Esophagus muscularis mucosa (tissue), 4 donors: Measurements from ENCODE around the gene SPPL2B. TPM values are rescaled to one million over a fixed set of nuclear protein-coding genes. Genes with fewer than 3 reads are reported as not detected.
A peak's percentile ranks its signal among the peaks of the same experiment; 100 is the strongest.

Experiments
- DNase-seq: peaks from one replicate; pipeline ENCODE4 v3.0.0-alpha.2; 2017; ENCODE audit errors: extremely low spot score
- H3K27ac ChIP-seq, 4 donors: fragments of 200-600 bp; sonication (generic); replicated peaks in 1 of 4; 1 replicate in 3 of 4; 2 replicates in 1 of 4; pipeline ENCODE4 v1.5.1; 2016 to 2019; ENCODE audit warnings: mild to moderate bottlenecking in 1 of 4
- H3K27me3 ChIP-seq, 4 donors: fragments of 200-600 bp; sonication (generic); one replicate each; pipeline versions ENCODE4 v1.5.1 to v1.6.0; 2016 to 2019
- H3K36me3 ChIP-seq, 4 donors: fragments of 200-600 bp; sonication (generic); one replicate each; pipeline ENCODE4 v1.5.1; 2016 to 2019
- H3K4me1 ChIP-seq, 4 donors: fragments of 200-600 bp; sonication (generic); one replicate each; pipeline ENCODE4 v1.5.1; 2016 to 2019
- H3K4me3 ChIP-seq, 4 donors: fragments of 200-600 bp; sonication (generic); 1 replicate in 2 of 4; 2 replicates in 2 of 4; pipeline ENCODE4 v1.5.1; 2016 to 2019; ENCODE audit warnings: mild to moderate bottlenecking in 4 of 4, moderate library complexity in 1 of 4
- H3K9me3 ChIP-seq, 4 donors: fragments of 200-600 bp; sonication (generic); 1 replicate in 3 of 4; 2 replicates in 1 of 4; pipeline ENCODE4 v1.5.1; 2016 to 2019
- CTCF ChIP-seq, 3 experiments: fragments of 200-600 bp in 2 of 3; fragments of 450-650 bp in 1 of 3; sonication (generic) in 2 of 3; IDR thresholded peaks; one replicate each; pipeline ENCODE4 v1.5.1; 2017 to 2019; ENCODE audit warnings: antibody characterized with exemption in 3 of 3, mild to moderate bottlenecking in 2 of 3, moderate library complexity in 1 of 3
- EP300 ChIP-seq: sonication (generic); formaldehyde crosslinking; IDR thresholded peaks from one replicate; pipeline ENCODE4 v1.6.1; 2017; ENCODE audit warnings: antibody characterized with exemption
- POLR2A ChIP-seq: fragments of 450-650 bp; IDR thresholded peaks from one replicate; pipeline ENCODE4 v1.6.1; 2017; ENCODE audit warnings: antibody characterized with exemption, moderate library complexity, mild to moderate bottlenecking, low read depth
- POLR2AphosphoS5 ChIP-seq, 2 donors: sonication (generic); formaldehyde crosslinking; IDR thresholded peaks; one replicate each; pipeline ENCODE4 v1.6.1; 2017; ENCODE audit warnings: antibody characterized with exemption in 2 of 2
- WGBS: methylation state at CpG from one replicate; pipeline ENCODE4 v1.1.5; 2018; 5-methylcytosine and 5-hydroxymethylcytosine counted together
- intact Hi-C: fragments of 100-400 bp; cut with DNase I; formaldehyde crosslinking; loops from one replicate; pipeline ENCODE4 v1.15.1; 2023
- total RNA-seq, 4 donors: library from RNA; depleted of rRNA; stranded (reverse); fragments of >200 nt; gene quantifications; one replicate each; pipeline versions ENCODE4 v1.1.0 to v1.2.1, GENCODE V29; 2016

SPPL2B gene
- total RNA-seq, 4 donors from 2014 or later, result 25.0 to 42.4 (median 29.9) TPM

- intact Hi-C loops, result no loop called here
- DNase-seq, result no peak
- no peak overlapping the region for H3K4me3 ChIP-seq
- H3K36me3 ChIP-seq, result no peaks in the 10 kb centered on the region
- H3K9me3 ChIP-seq, result no peaks in the 10 kb centered on the region
- TF ChIP-seq POLR2A (no peak), POLR2AphosphoS5 (IDR thresholded peaks at IDR 0.05) (no peak), EP300 (no peak), CTCF (IDR thresholded peaks at IDR 0.05) (no peak)
- H3K27me3 ChIP-seq, result peaks cover 4 to 75% (median 35%) of the 10 kb centered on the region in 4 donors
- no peak overlapping the region for H3K27ac ChIP-seq
- peaks cover 7 to 23% (median 18%) of the 10 kb centered on the region in 4 donors for H3K4me1 ChIP-seq
- 71% methylated on average over 14 of the region's 26 CpGs for WGBS
These were observed 25.2 kb upstream of the SPPL2B start for GRCh38 chr19:2303211-2303798.

GRCh38 chr19:2305452-2306280 is 22.8 kb upstream of the SPPL2B start:
- DNase-seq, result no peak
- H3K4me3 ChIP-seq, result no peak overlapping the region
- H3K36me3 ChIP-seq, result no peaks in the 10 kb centered on the region
- intact Hi-C loops, result no loop called here
- 71% methylated on average over 19 of the region's 19 CpGs for WGBS
- peaks cover 4 to 92% (median 44%) of the 10 kb centered on the region in 4 donors for H3K27me3 ChIP-seq
- H3K4me1 ChIP-seq, result peaks cover 7 to 26% (median 20%) of the 10 kb centered on the region in 4 donors
- H3K9me3 ChIP-seq, result no peaks in the 10 kb centered on the region
- TF ChIP-seq POLR2A (no peak), EP300 (no peak)
- H3K27ac ChIP-seq, result no peak overlapping the region

- peaks cover 7 to 26% (median 20%) of the 10 kb centered on the region in 4 donors for H3K4me1 ChIP-seq
- no peaks in the 10 kb centered on the region for H3K9me3 ChIP-seq
- WGBS, result 89% methylated on average over 7 of the region's 19 CpGs
- no peak overlapping the region for H3K4me3 ChIP-seq
- TF ChIP-seq EP300 (no peak), POLR2AphosphoS5 (IDR thresholded peaks at IDR 0.05) (no peak), POLR2A (no peak)
- DNase-seq, result no peak
- H3K27me3 ChIP-seq, result peaks cover 4 to 92% (median 44%) of the 10 kb centered on the region in 4 donors
- H3K36me3 ChIP-seq, result no peaks in the 10 kb centered on the region
- H3K27ac ChIP-seq, result no peak overlapping the region
- intact Hi-C loops, result no loop called here
These were observed 22.1 kb upstream of the SPPL2B start for GRCh38 chr19:2306281-2306806.

- no peak for TF ChIP-seq CTCF (IDR thresholded peaks at IDR 0.05)
- TF ChIP-seq POLR2A, result no peak
- TF ChIP-seq EP300, result no peak
- TF ChIP-seq POLR2AphosphoS5 (IDR thresholded peaks at IDR 0.05), result no peak
- peaks cover 4 to 95% (median 45%) of the 10 kb centered on the region in 4 donors for H3K27me3 ChIP-seq
- H3K36me3 ChIP-seq, result no peaks in the 10 kb centered on the region
- intact Hi-C loops, result no loop called here
- H3K4me1 ChIP-seq, result peaks cover 7 to 26% (median 20%) of the 10 kb centered on the region in 4 donors
- no peak for DNase-seq
- WGBS, result 74% methylated on average over 17 of the region's 17 CpGs
- no peak overlapping the region for H3K27ac ChIP-seq
- H3K4me3 ChIP-seq, result no peak overlapping the region
- H3K9me3 ChIP-seq, result no peaks in the 10 kb centered on the region
These were observed 21.5 kb upstream of the SPPL2B start for GRCh38 chr19:2306971-2307370.

- intact Hi-C loops, result no loop called here
- peaks cover 2 to 21% (median 15%) of the 10 kb centered on the region in 4 donors for H3K4me1 ChIP-seq
- H3K36me3 ChIP-seq, result no peaks in the 10 kb centered on the region
- no peak overlapping the region for H3K27ac ChIP-seq
- no peak for DNase-seq
- 25% methylated on average over 11 of the region's 33 CpGs for WGBS
- no peak for TF ChIP-seq CTCF (IDR thresholded peaks at IDR 0.05)
- no peak for TF ChIP-seq POLR2A
- no peak for TF ChIP-seq EP300
- no peak for TF ChIP-seq POLR2AphosphoS5 (IDR thresholded peaks at IDR 0.05)
- H3K27me3 ChIP-seq, result peaks cover 4 to 95% (median 44%) of the 10 kb centered on the region in 4 donors
- peak overlapping the region in 2 of 4 donors; percentile 18 to 40 for H3K4me3 ChIP-seq
- H3K9me3 ChIP-seq, result no peaks in the 10 kb centered on the region
These were observed 20.9 kb upstream of the SPPL2B start for GRCh38 chr19:2307518-2308012.
